Muscle of back (tissue), 11 donors: Measurements from ENCODE around the gene NT5DC4. TPM values are rescaled to one million over a fixed set of nuclear protein-coding genes. Genes with fewer than 3 reads are reported as not detected.

ENCODE experiments used
- DNase-seq, 3 donors: peaks; one replicate each; pipeline versions ENCODE4 v3.0.0 to v3.0.0-alpha.2; 2013
- polyA plus RNA-seq, 10 donors: library from polyadenylated mRNA; unstranded; fragments of 120-200 nt; gene quantifications; one replicate each; pipeline ENCODE4 v1.2.1, GENCODE V29; 2013; ENCODE audit not compliant: insufficient read length in 10 of 10

NT5DC4 gene
- polyA plus RNA-seq, 10 donors: 0.18 to 0.67 (median 0.18) TPM; not detected in 7

GRCh38 chr2:112784199-112785189, 63.7 kb downstream of the NT5DC4 start, which contains the start of gene IL1A:
Gene IL1A (minus strand): TSS chr2:112784493. CDS start chr2:112783770, 723 bp downstream.
- DNase-seq: no peak

- DNase-seq: no peak
Observed at GRCh38 chr2:112787294-112787693, 66.5 kb downstream of the NT5DC4 start.

- no peak for DNase-seq
Observed at GRCh38 chr2:112787729-112788393, 67.0 kb downstream of the NT5DC4 start.

GRCh38 chr2:112788653-112789052, 67.8 kb downstream of the NT5DC4 start:
- DNase-seq: no peak

Other genes starting within 250 kb of the NT5DC4 start
- 10 to 100 TPM; 32.1 to 47.1 (median 38.9) TPM for gene TTL, start 238.9 kb upstream of the NT5DC4 start, polyA plus RNA-seq
- 10 to 100 TPM; 10.9 to 19.6 (median 13.9) TPM for gene POLR1B, start 178.6 kb upstream of the NT5DC4 start, polyA plus RNA-seq
- 10 to 100 TPM; 19.0 to 31.6 (median 24.4) TPM for gene CHCHD5, start 136.4 kb upstream of the NT5DC4 start, polyA plus RNA-seq
- gene SLC20A1, start 75.1 kb upstream of the NT5DC4 start, polyA plus RNA-seq: 10 to 100 TPM; 16.1 to 32.4 (median 21.9) TPM
- gene CKAP2L, start 43.6 kb downstream of the NT5DC4 start, polyA plus RNA-seq: 10 to 100 TPM in 4 of 10 donors, 1 to 10 TPM in 6; 6.8 to 15.8 (median 9.6) TPM
- gene IL1A, start 63.5 kb downstream of the NT5DC4 start, polyA plus RNA-seq: under 1 TPM in 2 of 10 donors, not detected in 8; 0.10 to 0.23 TPM
- gene IL1B, start 115.8 kb downstream of the NT5DC4 start, polyA plus RNA-seq: 1 to 10 TPM in 2 of 10 donors, under 1 TPM in 7, not detected in 1; 0.34 to 4.9 (median 0.59) TPM
- under 1 TPM in 1 of 10 donors, not detected in 9; 0.30 TPM for gene IL37, start 190.1 kb downstream of the NT5DC4 start, polyA plus RNA-seq